Uterus (tissue), 4 donors: ENCODE data around the gene FILIP1. TPM values are rescaled to one million over a fixed set of nuclear protein-coding genes. Genes with fewer than 3 reads are reported as not detected.

Experiments used
- DNase-seq, 2 donors: peaks; one replicate each; pipeline ENCODE4 v3.0.0-alpha.2; 2019 to 2020
- H3K27ac ChIP-seq, 2 donors: fragments of 200-600 bp; sonication (generic); 1 replicate in 1 of 2; 2 replicates in 1 of 2; pipeline ENCODE4 v1.5.1; 2016 to 2018
- H3K27me3 ChIP-seq, 2 donors: fragments of 200-600 bp; sonication (generic); one replicate each; pipeline ENCODE4 v1.5.1; 2018 to 2019; ENCODE audit warnings: control low read depth in 1 of 2
- H3K36me3 ChIP-seq, 2 donors: fragments of 200-600 bp; sonication (generic); one replicate each; pipeline ENCODE4 v1.5.1; 2019; ENCODE audit warnings: control low read depth in 1 of 2
- H3K4me1 ChIP-seq, 2 donors: fragments of 200-600 bp; sonication (generic); one replicate each; pipeline ENCODE4 v1.5.1; 2018 to 2019; ENCODE audit warnings: control low read depth in 1 of 2
- H3K4me3 ChIP-seq, 2 donors: fragments of 200-600 bp; sonication (generic); 1 replicate in 1 of 2; 2 replicates in 1 of 2; pipeline ENCODE4 v1.5.1; 2018 to 2019; ENCODE audit warnings: mild to moderate bottlenecking in 1 of 2
- H3K9me3 ChIP-seq, 2 donors: fragments of 200-600 bp; sonication (generic); one replicate each; pipeline ENCODE4 v1.5.1; 2019; ENCODE audit warnings: control low read depth in 1 of 2
- POLR2A ChIP-seq, 2 donors: fragments of 450-650 bp; IDR thresholded peaks; one replicate each; pipeline ENCODE4 v1.6.1; 2016; ENCODE audit warnings: antibody characterized with exemption in 2 of 2, mild to moderate bottlenecking in 1 of 2, moderate library complexity in 1 of 2
- intact Hi-C: fragments of 100-400 bp; cut with DNase I; formaldehyde crosslinking; loops from one replicate; pipeline ENCODE4 v1.15.1; 2023; ENCODE audit warnings: low total_unique reads
- total RNA-seq, 4 donors: library from RNA; depleted of rRNA in 3 of 4; stranded (reverse); fragments of >200 nt in 3 of 4; gene quantifications; one replicate each; pipeline versions ENCODE4 v1.1.0 to v1.2.4, GENCODE V29; 2014 to 2023
- TF ChIP-seq, protein P1 (sequence below), 4 experiments: fragments of 200-600 bp in 2 of 4; fragments of 450-650 bp in 2 of 4; sonication (generic) in 2 of 4; IDR thresholded peaks; one replicate each; pipeline ENCODE4 v1.5.1; 2016 to 2019; ENCODE audit warnings: antibody characterized with exemption in 4 of 4, mild to moderate bottlenecking in 2 of 4, moderate library complexity in 1 of 4
- donor health status: DM: yes; HTN: yes; CAD: no.

Gene FILIP1
- total RNA-seq, 4 donors from 2014 or later = 4.7 to 23.1 (median 12.5) TPM

DNA sequence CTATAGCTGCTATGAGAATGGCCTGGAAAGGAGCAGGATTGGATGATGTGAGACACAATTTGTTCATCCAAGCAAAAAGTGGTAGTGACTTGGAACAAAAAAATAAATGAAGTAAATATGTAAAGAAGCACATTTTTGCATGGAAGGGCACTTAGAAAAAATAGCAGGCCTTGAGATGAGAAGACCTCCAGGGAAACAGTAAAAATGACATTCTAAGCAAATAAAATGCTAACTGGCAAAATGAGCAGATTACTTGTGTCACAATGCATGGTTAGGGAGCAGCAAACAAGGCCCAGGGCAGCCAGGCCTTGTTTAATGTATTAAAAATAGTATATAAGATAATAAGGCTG lies 230.2 kb downstream of the FILIP1 start:
- no peak for TF ChIP-seq POLR2A (IDR thresholded peaks at IDR 0.05)
- TF ChIP-seq, protein P1, sequence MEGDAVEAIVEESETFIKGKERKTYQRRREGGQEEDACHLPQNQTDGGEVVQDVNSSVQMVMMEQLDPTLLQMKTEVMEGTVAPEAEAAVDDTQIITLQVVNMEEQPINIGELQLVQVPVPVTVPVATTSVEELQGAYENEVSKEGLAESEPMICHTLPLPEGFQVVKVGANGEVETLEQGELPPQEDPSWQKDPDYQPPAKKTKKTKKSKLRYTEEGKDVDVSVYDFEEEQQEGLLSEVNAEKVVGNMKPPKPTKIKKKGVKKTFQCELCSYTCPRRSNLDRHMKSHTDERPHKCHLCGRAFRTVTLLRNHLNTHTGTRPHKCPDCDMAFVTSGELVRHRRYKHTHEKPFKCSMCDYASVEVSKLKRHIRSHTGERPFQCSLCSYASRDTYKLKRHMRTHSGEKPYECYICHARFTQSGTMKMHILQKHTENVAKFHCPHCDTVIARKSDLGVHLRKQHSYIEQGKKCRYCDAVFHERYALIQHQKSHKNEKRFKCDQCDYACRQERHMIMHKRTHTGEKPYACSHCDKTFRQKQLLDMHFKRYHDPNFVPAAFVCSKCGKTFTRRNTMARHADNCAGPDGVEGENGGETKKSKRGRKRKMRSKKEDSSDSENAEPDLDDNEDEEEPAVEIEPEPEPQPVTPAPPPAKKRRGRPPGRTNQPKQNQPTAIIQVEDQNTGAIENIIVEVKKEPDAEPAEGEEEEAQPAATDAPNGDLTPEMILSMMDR (IDR thresholded peaks at IDR 0.05) = no peak
- no peak for DNase-seq
- intact Hi-C loops = no loop called here
- H3K27ac ChIP-seq = no peak overlapping the region
- no peak overlapping the region for H3K4me3 ChIP-seq
- no peaks in the 10 kb centered on the region for H3K4me1 ChIP-seq
- no peaks in the 10 kb centered on the region for H3K9me3 ChIP-seq
- no peaks in the 10 kb centered on the region for H3K36me3 ChIP-seq
- H3K27me3 ChIP-seq = no peaks in the 10 kb centered on the region

DNA sequence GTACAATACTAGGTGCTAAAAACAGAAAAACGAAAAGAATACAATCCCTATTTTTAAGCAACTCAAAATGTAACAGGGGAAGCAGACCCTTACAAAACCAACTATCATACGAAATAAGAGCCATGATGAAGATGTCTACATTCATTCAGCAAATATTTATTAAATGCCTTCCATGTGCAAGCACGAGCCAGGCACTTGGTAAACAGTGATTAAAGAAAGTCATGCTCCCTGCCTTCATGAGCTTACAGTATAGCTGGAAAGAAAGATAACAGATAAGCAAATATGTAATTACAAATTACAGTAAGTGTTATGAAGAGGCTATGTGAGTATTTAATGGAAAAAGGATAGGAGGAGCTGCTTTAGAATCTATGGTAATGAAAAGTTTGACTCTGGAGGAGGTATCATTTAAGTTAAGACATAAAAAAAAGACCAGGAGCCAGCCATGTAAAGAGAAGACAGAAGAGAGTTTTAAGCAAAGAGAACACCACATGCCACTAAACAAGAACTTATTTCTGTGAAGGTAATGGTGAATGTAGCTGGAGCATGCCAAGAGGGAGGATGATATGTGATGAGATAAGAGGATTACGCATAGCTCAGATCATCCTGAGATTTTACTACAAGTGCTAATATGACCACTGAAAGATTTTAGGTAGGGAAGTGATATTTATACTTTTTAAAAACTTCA lies 230.7 kb downstream of the FILIP1 start:
- intact Hi-C loops = no loop called here
- TF ChIP-seq POLR2A (IDR thresholded peaks at IDR 0.05) = no peak
- TF ChIP-seq, protein P1 (IDR thresholded peaks at IDR 0.05) = no peak
- no peak overlapping the region for H3K27ac ChIP-seq
- H3K27me3 ChIP-seq = no peaks in the 10 kb centered on the region
- H3K9me3 ChIP-seq = no peaks in the 10 kb centered on the region
- DNase-seq = no peak
- no peaks in the 10 kb centered on the region for H3K4me1 ChIP-seq
- H3K36me3 ChIP-seq = no peaks in the 10 kb centered on the region
- no peak overlapping the region for H3K4me3 ChIP-seq

DNA sequence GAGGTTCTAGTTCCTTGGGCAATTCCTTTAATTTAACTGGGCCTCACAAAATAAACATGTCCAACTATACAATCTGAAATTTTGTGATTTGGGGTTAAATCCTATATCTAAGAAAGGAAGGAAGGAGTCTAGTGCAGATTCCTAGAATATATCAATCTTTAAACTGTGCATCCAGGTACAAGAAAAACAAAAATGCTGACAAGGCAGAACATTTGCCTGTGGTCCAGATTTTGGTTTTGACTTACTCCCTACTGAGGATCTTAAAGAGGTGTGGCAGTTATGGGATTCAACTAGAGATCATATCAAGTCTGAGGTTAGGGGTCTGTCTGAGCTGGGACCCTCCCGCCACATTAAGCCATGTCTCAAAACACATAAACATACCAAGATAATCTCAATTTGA lies 232.3 kb downstream of the FILIP1 start:
- Histone ChIP-seq H3K36me3 (no peaks in the 10 kb centered on the region), H3K27ac (no peak overlapping the region), H3K27me3 (no peaks in the 10 kb centered on the region), H3K4me1 (no peaks in the 10 kb centered on the region), H3K4me3 (no peak overlapping the region), H3K9me3 (no peaks in the 10 kb centered on the region)
- intact Hi-C loops = no loop called here
- DNase-seq = no peak
- TF ChIP-seq POLR2A (IDR thresholded peaks at IDR 0.05) = no peak
- TF ChIP-seq, protein P1 (IDR thresholded peaks at IDR 0.05) = no peak

DNA sequence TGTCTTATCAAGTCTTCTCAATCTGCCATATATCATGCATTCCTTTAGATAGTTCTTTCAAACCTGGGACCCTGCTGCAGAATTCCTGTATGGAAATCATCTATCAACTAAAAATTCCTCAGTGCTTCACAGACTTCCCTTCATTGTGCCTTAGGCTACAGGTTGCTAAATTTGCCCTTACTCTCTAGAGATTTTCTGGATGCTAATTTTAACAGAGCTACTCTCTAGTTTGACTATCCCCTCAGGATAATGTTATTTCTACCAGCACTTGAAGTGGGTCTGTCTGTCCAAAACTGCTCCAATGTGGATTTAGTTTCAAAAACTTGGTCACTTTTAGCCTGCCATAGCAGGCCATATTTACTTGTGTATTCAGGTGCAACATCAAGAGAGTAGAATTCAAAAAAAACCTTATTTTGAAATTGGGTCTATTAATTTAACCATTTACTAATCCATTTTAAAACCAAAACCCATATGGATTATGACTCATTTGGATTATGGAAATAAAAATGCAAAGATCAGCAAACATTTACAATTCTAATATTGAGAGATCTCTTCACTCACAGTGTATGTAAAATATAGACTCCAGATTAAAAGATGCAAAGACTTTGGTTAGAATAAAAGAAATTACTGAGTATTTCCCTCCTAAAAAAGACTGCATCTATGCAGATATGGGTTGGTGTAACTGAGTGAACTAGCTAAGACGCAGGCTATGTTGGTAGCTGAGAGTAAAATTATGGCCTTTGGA lies 236.1 kb downstream of the FILIP1 start:
- Histone ChIP-seq H3K36me3 (peaks cover 0 to 3% of the 10 kb centered on the region in 2 donors), H3K4me1 (no peaks in the 10 kb centered on the region), H3K27ac (no peak overlapping the region), H3K27me3 (no peaks in the 10 kb centered on the region), H3K4me3 (no peak overlapping the region), H3K9me3 (no peaks in the 10 kb centered on the region)
- TF ChIP-seq, protein P1 (IDR thresholded peaks at IDR 0.05) = no peak
- TF ChIP-seq POLR2A (IDR thresholded peaks at IDR 0.05) = no peak
- intact Hi-C loops = no loop called here
- DNase-seq = no peak

DNA sequence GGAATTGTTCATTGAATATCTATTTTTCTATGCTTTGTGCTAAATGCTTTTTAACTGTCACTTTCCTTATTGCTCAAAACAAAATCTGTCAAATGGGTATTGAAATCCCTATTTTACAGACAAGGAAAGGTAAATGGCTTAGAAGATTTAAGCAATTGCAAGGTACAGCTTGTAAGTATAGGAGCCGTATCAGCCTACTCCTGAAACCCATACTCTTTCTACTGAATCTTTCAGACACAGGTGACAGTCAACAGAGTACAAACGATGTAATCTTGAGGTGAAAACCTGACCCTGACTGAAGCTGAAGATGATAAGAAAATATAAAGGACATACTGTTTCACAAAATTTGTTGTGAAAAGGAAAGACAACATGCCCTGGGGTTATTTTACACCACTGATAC lies 243.0 kb downstream of the FILIP1 start:
- DNase-seq = no peak
- Histone ChIP-seq H3K27ac (no peak overlapping the region), H3K27me3 (no peaks in the 10 kb centered on the region), H3K36me3 (peaks cover 0 to 3% of the 10 kb centered on the region in 2 donors), H3K4me3 (no peak overlapping the region), H3K4me1 (no peaks in the 10 kb centered on the region), H3K9me3 (no peaks in the 10 kb centered on the region)
- intact Hi-C loops = no loop called here
- TF ChIP-seq POLR2A (IDR thresholded peaks at IDR 0.05) = no peak
- TF ChIP-seq, protein P1 (IDR thresholded peaks at IDR 0.05) = no peak
